HepG2 (cell line): ENCODE data around the gene TUBA4A. TPM values are rescaled to one million over a fixed set of nuclear protein-coding genes. Genes with fewer than 3 reads are reported as not detected.
A peak's percentile ranks its signal among the peaks of the same experiment; 100 is the strongest.

Source experiments
- ARNTL ChIP-seq: sonication (generic); formaldehyde crosslinking; IDR thresholded peaks from 2 replicates; pipeline ENCODE4 v1.4.0; 2020; ENCODE audit warnings: mild to moderate bottlenecking, missing genetic modification reagents
- CEBPB ChIP-seq: IDR thresholded peaks from 2 replicates; pipeline ENCODE4 v1.6.1; 2011; ENCODE audit warnings: low read depth, low read length, improper control_type of control experiment, borderline replicate concordance
- CEBPG ChIP-seq: IDR thresholded peaks from 2 replicates; pipeline ENCODE4 v1.6.1; 2016
- CHD2 ChIP-seq: IDR thresholded peaks from 2 replicates; pipeline ENCODE4 v1.6.1; 2011; ENCODE audit warnings: low read depth, low read length, improper control_type of control experiment
- DNMT1 ChIP-seq: sonication (generic); formaldehyde crosslinking; IDR thresholded peaks from 2 replicates; pipeline ENCODE4 v1.5.1; 2020; ENCODE audit warnings: mild to moderate bottlenecking, missing genetic modification reagents
- KDM3A ChIP-seq: IDR thresholded peaks from 2 replicates; pipeline ENCODE4 v1.6.1; 2018; ENCODE audit warnings: low read depth, missing compliant biosample characterization
- MAZ ChIP-seq, 2 experiments: sonication (generic) in 1 of 2; formaldehyde crosslinking in 1 of 2; IDR thresholded peaks; 2 replicates each; pipeline versions ENCODE4 v1.5.0 to v1.6.1; 2012 to 2020; ENCODE audit warnings: low read depth in 2 of 2, mild to moderate bottlenecking in 2 of 2, borderline replicate concordance in 1 of 2, improper control_type of control experiment in 1 of 2, low read length in 1 of 2, missing genetic modification reagents in 1 of 2, moderate library complexity in 1 of 2
- POLR2A ChIP-seq, 2 experiments: IDR thresholded peaks; 2 replicates each; pipeline ENCODE4 v1.6.1; 2011; ENCODE audit warnings: low read depth in 2 of 2, low read length in 2 of 2, mild to moderate bottlenecking in 1 of 2, moderate library complexity in 1 of 2; ENCODE audit not compliant: insufficient read depth in 1 of 2
- RFX3 ChIP-seq: IDR thresholded peaks from 2 replicates; pipeline ENCODE4 v1.6.1; 2016; ENCODE audit warnings: missing biosample characterization, missing genetic modification reagents
- SNAPC2 ChIP-seq: sonication (generic); formaldehyde crosslinking; IDR thresholded peaks from 2 replicates; pipeline ENCODE4 v1.8.1; 2022; ENCODE audit warnings: mild to moderate bottlenecking, missing genetic modification reagents
- SP140L ChIP-seq: sonication (generic); formaldehyde crosslinking; IDR thresholded peaks from 2 replicates; pipeline ENCODE4 v1.4.0; 2020; ENCODE audit warnings: missing genetic modification reagents, borderline replicate concordance
- ZNF10 ChIP-seq: sonication (generic); formaldehyde crosslinking; IDR thresholded peaks from 2 replicates; pipeline ENCODE4 v1.4.0; 2020; ENCODE audit warnings: mild to moderate bottlenecking, low read depth, missing genetic modification reagents, borderline replicate concordance
- ZNF274 ChIP-seq: sonication (generic); formaldehyde crosslinking; IDR thresholded peaks from 2 replicates; pipeline ENCODE4 v1.5.1; 2020; ENCODE audit warnings: mild to moderate bottlenecking, missing genetic modification reagents
- ZNF326 ChIP-seq: sonication (generic); formaldehyde crosslinking; IDR thresholded peaks from 2 replicates; pipeline ENCODE4 v1.4.0; 2020; ENCODE audit warnings: missing genetic modification reagents, borderline replicate concordance
- ZNF546 ChIP-seq: sonication (generic); formaldehyde crosslinking; conservative IDR thresholded peaks from 2 replicates; pipeline ENCODE4 v1.8.1; 2023; ENCODE audit warnings: mild to moderate bottlenecking, missing genetic modification reagents
- ZNF552 ChIP-seq: sonication (generic); formaldehyde crosslinking; IDR thresholded peaks from 2 replicates; pipeline ENCODE4 v1.9.0; 2022; ENCODE audit warnings: missing genetic modification reagents, mild to moderate bottlenecking, borderline replicate concordance
- ZNF569 ChIP-seq: sonication (generic); formaldehyde crosslinking; IDR thresholded peaks from 2 replicates; pipeline ENCODE4 v1.5.0; 2020; ENCODE audit warnings: mild to moderate bottlenecking, missing genetic modification reagents, moderate library complexity, borderline replicate concordance
- ZNF75D ChIP-seq: sonication (generic); formaldehyde crosslinking; IDR thresholded peaks from 2 replicates; pipeline ENCODE4 v1.8.1; 2023; ENCODE audit warnings: missing genetic modification reagents, mild to moderate bottlenecking, borderline replicate concordance
- polyA plus RNA-seq, 8 experiments: library from polyadenylated mRNA; depleted of rRNA in 3 of 8; stranded (reverse) in 7 of 8; unstranded in 1 of 8; fragments of >200 nt; fragmentation: Illumina TruSeq in 4 of 8; extraction: Trizol in 4 of 8; gene quantifications; 2 replicates each; pipeline versions ENCODE4 v1.2.1 to v1.2.3, GENCODE V29; 2011 to 2016; ENCODE audit warnings: low read depth in 4 of 8, missing spikeins in 1 of 8, mixed read lengths in 1 of 8; ENCODE audit not compliant: insufficient read depth in 1 of 8
- total RNA-seq, 5 experiments: library from RNA; depleted of rRNA; stranded (reverse); fragments of >200 nt; fragmentation: Illumina TruSeq; extraction: Trizol; gene quantifications; 2 replicates each; pipeline ENCODE4 v1.2.3, GENCODE V29; 2016; ENCODE audit warnings: low read depth in 1 of 5
- TF ChIP-seq, protein P1 (sequence below): sonication (generic); formaldehyde crosslinking; IDR thresholded peaks from 2 replicates; pipeline ENCODE4 v1.8.1; 2023; ENCODE audit warnings: mild to moderate bottlenecking, inconsistent platforms, moderate library complexity, missing genetic modification reagents, borderline replicate concordance
- TF ChIP-seq, protein P2 (sequence below): sonication (generic); formaldehyde crosslinking; IDR thresholded peaks from 2 replicates; pipeline ENCODE4 v1.9.0; 2021; ENCODE audit warnings: missing genetic modification reagents, borderline replicate concordance
- TF ChIP-seq, protein P3 (sequence below): conservative IDR thresholded peaks from 2 replicates; pipeline ENCODE4 v1.6.1; 2018; ENCODE audit warnings: missing genetic modification reagents
- TF ChIP-seq, protein P4 (sequence below): IDR thresholded peaks from 2 replicates; pipeline ENCODE4 v1.4.0; 2020; ENCODE audit warnings: mild to moderate bottlenecking, missing genetic modification reagents

The TUBA4A gene
- total and polyA plus RNA-seq, 2 of the 13 experiments (the other 11 are each of a cell fraction or from before 2014, with no cell fraction given) = 1.3 to 12.7 TPM

DNA sequence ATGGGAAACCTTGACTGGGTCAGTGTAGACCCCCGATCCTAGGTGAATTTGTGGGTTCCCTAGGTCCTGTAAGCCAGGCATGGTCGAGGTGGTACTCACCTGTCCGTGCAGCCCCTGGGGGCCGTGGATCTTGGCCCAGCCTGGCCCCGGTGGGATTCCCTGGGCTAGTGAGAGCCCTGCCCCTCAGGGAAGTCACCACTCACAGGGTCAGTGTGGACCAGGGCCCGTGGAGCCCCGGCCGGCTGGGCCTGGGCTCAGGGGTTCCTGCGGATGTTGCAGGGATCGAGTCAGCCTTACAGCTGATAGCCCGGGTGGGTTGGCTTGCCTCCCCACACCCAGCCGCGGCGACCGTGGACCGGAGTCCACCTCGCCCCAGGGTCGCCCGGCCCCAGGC is 24.8 kb downstream of the TUBA4A start (continued):
- TF ChIP-seq ZNF326 = no peak
- TF ChIP-seq SNAPC2 (CRISPR knock-in tag) = no peak
- no peak for TF ChIP-seq SP140L (CRISPR knock-in tag)
- no peak for TF ChIP-seq ARNTL
- no peak for TF ChIP-seq ZNF10
- TF ChIP-seq ZNF552 (CRISPR knock-in tag) = 0 out of 2 replicates have a peak, but pooled peaks have one; percentile 20
- TF ChIP-seq ZNF274 (CRISPR knock-in tag) = no peak; the same call in 1 of the 2 replicates
- TF ChIP-seq ZNF569 (CRISPR knock-in tag) = no peak
- TF ChIP-seq, protein P1, sequence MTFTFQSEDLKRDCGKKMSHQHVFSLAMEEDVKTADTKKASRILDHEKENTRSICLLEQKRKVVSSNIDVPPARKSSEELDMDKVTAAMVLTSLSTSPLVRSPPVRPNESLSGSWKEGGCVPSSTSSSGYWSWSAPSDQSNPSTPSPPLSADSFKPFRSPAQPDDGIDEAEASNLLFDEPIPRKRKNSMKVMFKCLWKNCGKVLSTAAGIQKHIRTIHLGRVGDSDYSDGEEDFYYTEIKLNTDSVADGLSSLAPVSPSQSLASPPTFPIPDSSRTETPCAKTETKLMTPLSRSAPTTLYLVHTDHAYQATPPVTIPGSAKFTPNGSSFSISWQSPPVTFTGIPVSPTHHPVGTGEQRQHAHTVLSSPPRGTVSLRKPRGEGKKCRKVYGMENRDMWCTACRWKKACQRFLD = no peak
- no peak for TF ChIP-seq RFX3 (CRISPR knock-in tag)
- TF ChIP-seq KDM3A (CRISPR knock-in tag) = 0 out of 2 replicates have a peak, but pooled peaks have one; percentile 7
- TF ChIP-seq MAZ (IDR thresholded peaks at IDR 0.05; ENCODE audit: borderline replicate concordance, low read depth, low read length) = no peak
- no peak for TF ChIP-seq MAZ (CRISPR knock-in tag; IDR thresholded peaks at IDR 0.05; ENCODE audit: low read depth)
- TF ChIP-seq, protein P2, sequence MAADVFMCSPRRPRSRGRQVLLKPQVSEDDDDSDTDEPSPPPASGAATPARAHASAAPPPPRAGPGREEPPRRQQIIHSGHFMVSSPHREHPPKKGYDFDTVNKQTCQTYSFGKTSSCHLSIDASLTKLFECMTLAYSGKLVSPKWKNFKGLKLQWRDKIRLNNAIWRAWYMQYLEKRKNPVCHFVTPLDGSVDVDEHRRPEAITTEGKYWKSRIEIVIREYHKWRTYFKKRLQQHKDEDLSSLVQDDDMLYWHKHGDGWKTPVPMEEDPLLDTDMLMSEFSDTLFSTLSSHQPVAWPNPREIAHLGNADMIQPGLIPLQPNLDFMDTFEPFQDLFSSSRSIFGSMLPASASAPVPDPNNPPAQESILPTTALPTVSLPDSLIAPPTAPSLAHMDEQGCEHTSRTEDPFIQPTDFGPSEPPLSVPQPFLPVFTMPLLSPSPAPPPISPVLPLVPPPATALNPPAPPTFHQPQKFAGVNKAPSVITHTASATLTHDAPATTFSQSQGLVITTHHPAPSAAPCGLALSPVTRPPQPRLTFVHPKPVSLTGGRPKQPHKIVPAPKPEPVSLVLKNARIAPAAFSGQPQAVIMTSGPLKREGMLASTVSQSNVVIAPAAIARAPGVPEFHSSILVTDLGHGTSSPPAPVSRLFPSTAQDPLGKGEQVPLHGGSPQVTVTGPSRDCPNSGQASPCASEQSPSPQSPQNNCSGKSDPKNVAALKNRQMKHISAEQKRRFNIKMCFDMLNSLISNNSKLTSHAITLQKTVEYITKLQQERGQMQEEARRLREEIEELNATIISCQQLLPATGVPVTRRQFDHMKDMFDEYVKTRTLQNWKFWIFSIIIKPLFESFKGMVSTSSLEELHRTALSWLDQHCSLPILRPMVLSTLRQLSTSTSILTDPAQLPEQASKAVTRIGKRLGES = no peak
- TF ChIP-seq POLR2A (IDR thresholded peaks at IDR 0.05; ENCODE audit: insufficient read depth in 1 of 2, low read depth in 2 of 2, low read length in 2 of 2) = peak in 1 of 2 experiments; percentile 61; a peak in 2 of 4 replicates
- TF ChIP-seq ZNF75D (CRISPR knock-in tag) = no peak
- no peak for TF ChIP-seq CEBPG
- no peak for TF ChIP-seq ZNF546
- no peak for TF ChIP-seq CHD2
- TF ChIP-seq CEBPB = no peak
- TF ChIP-seq, protein P3, sequence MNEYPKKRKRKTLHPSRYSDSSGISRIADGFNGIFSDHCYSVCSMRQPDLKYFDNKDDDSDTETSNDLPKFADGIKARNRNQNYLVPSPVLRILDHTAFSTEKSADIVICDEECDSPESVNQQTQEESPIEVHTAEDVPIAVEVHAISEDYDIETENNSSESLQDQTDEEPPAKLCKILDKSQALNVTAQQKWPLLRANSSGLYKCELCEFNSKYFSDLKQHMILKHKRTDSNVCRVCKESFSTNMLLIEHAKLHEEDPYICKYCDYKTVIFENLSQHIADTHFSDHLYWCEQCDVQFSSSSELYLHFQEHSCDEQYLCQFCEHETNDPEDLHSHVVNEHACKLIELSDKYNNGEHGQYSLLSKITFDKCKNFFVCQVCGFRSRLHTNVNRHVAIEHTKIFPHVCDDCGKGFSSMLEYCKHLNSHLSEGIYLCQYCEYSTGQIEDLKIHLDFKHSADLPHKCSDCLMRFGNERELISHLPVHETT (CRISPR knock-in tag) = no peak
- TF ChIP-seq, protein P4, sequence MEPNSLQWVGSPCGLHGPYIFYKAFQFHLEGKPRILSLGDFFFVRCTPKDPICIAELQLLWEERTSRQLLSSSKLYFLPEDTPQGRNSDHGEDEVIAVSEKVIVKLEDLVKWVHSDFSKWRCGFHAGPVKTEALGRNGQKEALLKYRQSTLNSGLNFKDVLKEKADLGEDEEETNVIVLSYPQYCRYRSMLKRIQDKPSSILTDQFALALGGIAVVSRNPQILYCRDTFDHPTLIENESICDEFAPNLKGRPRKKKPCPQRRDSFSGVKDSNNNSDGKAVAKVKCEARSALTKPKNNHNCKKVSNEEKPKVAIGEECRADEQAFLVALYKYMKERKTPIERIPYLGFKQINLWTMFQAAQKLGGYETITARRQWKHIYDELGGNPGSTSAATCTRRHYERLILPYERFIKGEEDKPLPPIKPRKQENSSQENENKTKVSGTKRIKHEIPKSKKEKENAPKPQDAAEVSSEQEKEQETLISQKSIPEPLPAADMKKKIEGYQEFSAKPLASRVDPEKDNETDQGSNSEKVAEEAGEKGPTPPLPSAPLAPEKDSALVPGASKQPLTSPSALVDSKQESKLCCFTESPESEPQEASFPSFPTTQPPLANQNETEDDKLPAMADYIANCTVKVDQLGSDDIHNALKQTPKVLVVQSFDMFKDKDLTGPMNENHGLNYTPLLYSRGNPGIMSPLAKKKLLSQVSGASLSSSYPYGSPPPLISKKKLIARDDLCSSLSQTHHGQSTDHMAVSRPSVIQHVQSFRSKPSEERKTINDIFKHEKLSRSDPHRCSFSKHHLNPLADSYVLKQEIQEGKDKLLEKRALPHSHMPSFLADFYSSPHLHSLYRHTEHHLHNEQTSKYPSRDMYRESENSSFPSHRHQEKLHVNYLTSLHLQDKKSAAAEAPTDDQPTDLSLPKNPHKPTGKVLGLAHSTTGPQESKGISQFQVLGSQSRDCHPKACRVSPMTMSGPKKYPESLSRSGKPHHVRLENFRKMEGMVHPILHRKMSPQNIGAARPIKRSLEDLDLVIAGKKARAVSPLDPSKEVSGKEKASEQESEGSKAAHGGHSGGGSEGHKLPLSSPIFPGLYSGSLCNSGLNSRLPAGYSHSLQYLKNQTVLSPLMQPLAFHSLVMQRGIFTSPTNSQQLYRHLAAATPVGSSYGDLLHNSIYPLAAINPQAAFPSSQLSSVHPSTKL (CRISPR knock-in tag) = no peak
- TF ChIP-seq DNMT1 (CRISPR knock-in tag) = 0 out of 2 replicates have a peak, but pooled peaks have one; percentile 19
